Muscle layer of colon (tissue), 2 donors: ENCODE data around the gene ZNF574.

Experiments
- H3K27ac ChIP-seq: one replicate; pipeline ENCODE4 v1.7.0; 2013; ENCODE audit warnings: low read depth, mild to moderate bottlenecking, low read length, moderate library complexity
- H3K27me3 ChIP-seq, 2 donors: one replicate each; pipeline ENCODE4 v1.7.0; 2013; ENCODE audit warnings: low read length in 2 of 2, mild to moderate bottlenecking in 2 of 2; ENCODE audit not compliant: insufficient read depth in 2 of 2, control insufficient read depth in 1 of 2
- H3K36me3 ChIP-seq: one replicate; pipeline ENCODE4 v1.7.0; 2013; ENCODE audit warnings: mild to moderate bottlenecking, low read length; ENCODE audit not compliant: insufficient read depth
- H3K4me1 ChIP-seq: one replicate; pipeline ENCODE4 v1.7.0; 2013; ENCODE audit warnings: mild to moderate bottlenecking, low read length; ENCODE audit not compliant: insufficient read depth
- H3K4me3 ChIP-seq, 2 donors: one replicate each; pipeline ENCODE4 v1.7.0; 2013; ENCODE audit warnings: low read length in 2 of 2, low read depth in 1 of 2, mild to moderate bottlenecking in 1 of 2, moderate library complexity in 1 of 2
- H3K9ac ChIP-seq: one replicate; pipeline ENCODE4 v1.7.0; 2013; ENCODE audit warnings: low read length
- H3K9me3 ChIP-seq: one replicate; pipeline ENCODE4 v1.7.0; 2013; ENCODE audit warnings: mild to moderate bottlenecking, low read length
- donor health status: abdominal sarcoma.
- donor health status: Adenocarcinoma of cecum.

ZNF574 gene

DNA sequence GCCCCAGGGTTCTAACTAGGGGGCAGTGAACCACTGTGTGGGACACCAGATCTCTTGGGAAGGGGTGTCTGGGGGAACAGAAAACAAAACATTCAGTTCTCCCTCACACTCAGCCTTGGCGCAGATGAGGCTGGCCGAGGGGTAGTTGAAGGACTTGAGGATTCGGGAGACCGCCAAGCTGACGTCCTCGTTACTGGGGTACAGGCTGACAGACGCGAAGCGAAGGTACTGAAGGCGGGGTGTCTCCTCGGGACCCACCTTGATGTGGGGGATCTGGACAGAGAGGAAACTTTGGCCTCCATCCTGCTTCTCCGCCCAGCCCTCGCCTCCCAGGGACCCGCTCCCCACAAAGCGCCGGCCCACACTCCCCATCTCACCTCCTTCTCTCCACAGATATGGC lies 13.6 kb upstream of the ZNF574 start:
- Histone ChIP-seq H3K27ac (no peak overlapping the region), H3K4me3 (no peak overlapping the region), H3K4me1 (peaks cover under 1% of the 10 kb centered on the region), H3K27me3 (no peaks in the 10 kb centered on the region), H3K9me3 (no peaks in the 10 kb centered on the region), H3K9ac (no peak overlapping the region), H3K36me3 (peaks cover 29% of the 10 kb centered on the region)

DNA sequence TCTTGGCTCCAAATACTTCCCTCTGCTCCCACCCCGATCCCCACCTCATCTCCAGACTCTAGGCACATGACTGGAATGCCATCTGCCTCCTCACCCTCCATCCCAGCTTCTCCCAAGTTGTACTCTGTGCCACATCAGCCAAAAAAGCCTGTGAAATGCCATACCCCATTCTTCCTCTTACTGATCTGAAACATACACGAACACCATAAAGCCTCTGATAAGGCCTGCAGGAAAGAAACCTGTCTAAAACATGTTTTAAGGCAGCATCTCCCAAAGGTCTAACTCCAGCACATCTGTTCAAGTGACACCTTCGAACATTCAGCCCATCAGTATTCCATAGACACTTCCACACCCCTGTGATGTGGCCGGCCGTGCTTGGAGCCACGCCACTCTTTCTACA lies 11.5 kb upstream of the ZNF574 start:
- H3K36me3 ChIP-seq, result peaks cover 26% of the 10 kb centered on the region
- H3K27me3 ChIP-seq, result no peaks in the 10 kb centered on the region
- peaks cover 12% of the 10 kb centered on the region for H3K4me1 ChIP-seq
- no peak overlapping the region for H3K9ac ChIP-seq
- no peak overlapping the region for H3K27ac ChIP-seq
- H3K4me3 ChIP-seq, result no peak overlapping the region
- H3K9me3 ChIP-seq, result no peaks in the 10 kb centered on the region

DNA sequence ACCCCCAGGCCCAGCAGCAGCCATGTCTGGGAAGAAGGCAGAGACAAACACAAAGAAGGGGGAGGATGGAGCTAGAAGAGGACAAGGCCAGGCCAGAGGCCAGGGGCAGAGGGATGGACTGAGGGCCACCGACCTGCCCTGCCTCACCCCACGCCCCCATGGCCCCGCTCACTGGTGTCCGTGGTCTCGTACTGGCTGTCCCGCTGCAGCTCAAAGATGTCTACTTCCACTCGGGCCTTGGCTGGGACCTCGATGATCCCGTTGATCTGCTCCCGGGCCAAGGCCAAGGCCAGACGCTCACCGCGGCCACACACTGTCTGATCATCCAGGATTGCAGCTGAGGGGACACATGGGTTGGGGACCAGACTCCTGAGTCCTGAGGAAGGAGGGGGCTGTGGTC lies 10.9 kb upstream of the ZNF574 start:
- Histone ChIP-seq H3K27ac (no peak overlapping the region), H3K9ac (no peak overlapping the region), H3K36me3 (peaks cover 20% of the 10 kb centered on the region), H3K4me1 (peaks cover 12% of the 10 kb centered on the region), H3K9me3 (no peaks in the 10 kb centered on the region), H3K4me3 (no peak overlapping the region), H3K27me3 (peaks cover 0 to 4% of the 10 kb centered on the region in 2 donors)

DNA sequence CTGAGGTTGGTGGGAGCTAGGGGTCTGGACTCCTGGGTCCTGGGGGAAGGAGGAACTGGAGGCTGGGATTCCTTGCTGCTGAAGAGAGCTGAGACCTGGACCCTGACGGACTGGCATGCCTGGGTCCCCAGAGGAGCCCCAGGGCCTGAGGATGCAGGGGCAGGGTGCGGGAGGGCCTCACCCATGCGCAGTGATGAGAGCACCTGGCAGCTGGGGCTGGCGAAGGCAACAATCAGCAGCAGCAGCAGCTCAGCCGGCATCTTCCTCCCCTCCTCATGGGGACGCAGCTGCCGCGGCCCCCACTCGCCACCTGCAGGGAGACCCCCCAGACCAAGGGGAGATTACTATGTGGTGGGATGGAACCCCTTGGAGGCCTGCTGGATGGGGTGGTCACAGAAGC lies 10.5 kb upstream of the ZNF574 start:
- Histone ChIP-seq H3K36me3 (peaks cover 20% of the 10 kb centered on the region), H3K9me3 (no peaks in the 10 kb centered on the region), H3K9ac (no peak overlapping the region), H3K4me1 (peaks cover 16% of the 10 kb centered on the region), H3K27me3 (peaks cover 0 to 4% of the 10 kb centered on the region in 2 donors), H3K4me3 (no peak overlapping the region), H3K27ac (no peak overlapping the region)

DNA sequence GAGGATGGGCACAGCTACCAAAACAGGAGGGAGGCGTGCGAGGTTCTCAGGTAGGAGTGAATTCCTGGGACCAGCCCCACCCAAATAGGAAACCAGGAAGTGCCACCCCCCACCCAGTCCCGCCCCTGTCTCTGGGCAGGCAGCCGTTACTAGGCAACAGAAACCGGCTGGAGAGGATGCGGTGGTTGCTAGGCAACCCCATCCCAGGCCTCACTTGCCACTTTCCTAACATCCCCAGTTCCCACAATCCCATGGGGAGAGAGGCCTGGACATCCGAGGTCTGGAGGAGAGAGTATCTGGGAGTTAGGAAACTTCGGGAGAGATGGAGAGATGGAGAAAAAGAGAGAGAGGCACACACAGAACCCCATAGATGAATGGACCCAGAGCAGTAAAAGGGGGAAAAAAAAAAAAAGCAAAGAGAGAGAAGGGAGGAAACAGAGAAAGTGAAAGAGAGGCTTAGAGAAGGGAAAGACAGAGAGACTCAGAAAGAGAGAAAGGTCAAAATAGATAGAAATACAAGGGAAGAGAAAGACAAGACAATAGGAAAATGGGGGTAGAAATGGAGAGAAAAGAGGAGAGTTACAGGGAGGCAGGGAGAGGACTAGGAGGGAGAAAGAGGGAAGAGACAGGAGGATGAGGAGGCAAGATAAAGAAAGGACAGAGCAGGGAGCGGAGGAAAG lies 9.8 kb upstream of the ZNF574 start:
- H3K4me3 ChIP-seq, result no peak overlapping the region
- no peak overlapping the region for H3K27ac ChIP-seq
- H3K9ac ChIP-seq, result no peak overlapping the region
- H3K27me3 ChIP-seq, result peaks cover 0 to 4% of the 10 kb centered on the region in 2 donors
- peaks cover 22% of the 10 kb centered on the region for H3K4me1 ChIP-seq
- peaks cover 20% of the 10 kb centered on the region for H3K36me3 ChIP-seq
- no peaks in the 10 kb centered on the region for H3K9me3 ChIP-seq

DNA sequence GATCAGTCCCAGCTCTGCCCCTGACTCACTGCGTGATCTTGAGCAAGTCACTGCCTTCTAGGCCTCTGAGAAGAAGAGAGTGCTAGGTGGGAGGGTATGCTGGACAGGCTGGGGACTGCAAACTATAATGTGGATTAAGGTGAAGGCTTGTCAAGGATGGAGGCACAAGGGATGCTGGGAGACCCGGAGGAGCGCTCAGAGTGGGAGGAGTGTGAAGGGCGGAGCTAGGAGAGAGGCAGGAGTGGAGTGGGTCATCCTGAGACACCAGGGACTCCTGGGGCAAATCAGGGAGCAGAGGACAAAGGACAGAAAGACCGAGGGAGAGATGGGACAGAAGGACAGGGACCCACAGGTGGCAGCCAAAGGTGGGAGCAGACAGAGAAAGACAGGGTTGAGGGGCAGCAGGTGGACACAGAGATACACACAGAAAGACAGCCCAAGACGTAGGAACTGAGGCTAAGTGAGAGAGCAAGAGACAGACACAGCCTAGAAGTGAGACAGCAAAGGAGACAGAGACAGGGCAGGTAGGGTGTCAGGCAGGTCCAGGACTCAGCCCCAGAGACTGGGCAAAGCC lies 8.6 kb upstream of the ZNF574 start:
- Histone ChIP-seq H3K36me3 (peaks cover 13% of the 10 kb centered on the region), H3K9me3 (no peaks in the 10 kb centered on the region), H3K27ac (no peak overlapping the region), H3K4me3 (no peak overlapping the region), H3K9ac (no peak overlapping the region), H3K4me1 (peaks cover 22% of the 10 kb centered on the region), H3K27me3 (peaks cover 0 to 4% of the 10 kb centered on the region in 2 donors)

DNA sequence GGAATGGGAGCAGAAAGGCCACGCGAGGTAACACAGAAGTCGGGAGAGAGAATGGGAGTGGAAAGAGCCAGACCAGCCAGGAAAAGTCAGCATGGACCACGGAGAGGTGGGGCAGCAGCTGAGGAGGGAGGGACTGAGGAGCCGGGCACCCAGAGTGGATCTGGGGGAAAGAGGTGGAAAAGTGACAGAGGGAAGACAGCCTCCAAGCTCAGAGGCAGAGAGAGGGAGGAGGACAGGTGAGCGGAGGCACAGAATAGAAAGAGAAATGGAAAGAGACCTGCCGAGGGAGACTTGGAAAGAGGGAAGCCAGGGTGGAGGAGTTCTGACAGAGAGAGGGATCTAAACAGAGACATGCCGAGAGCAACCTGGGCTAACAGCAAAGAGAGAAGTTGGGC lies 7.6 kb upstream of the ZNF574 start:
- peak overlapping the region; percentile 49 for H3K9ac ChIP-seq
- peaks cover 8% of the 10 kb centered on the region for H3K36me3 ChIP-seq
- peaks cover 22% of the 10 kb centered on the region for H3K4me1 ChIP-seq
- peak overlapping the region; percentile 79 for H3K27ac ChIP-seq
- H3K27me3 ChIP-seq, result peaks cover 0 to 4% of the 10 kb centered on the region in 2 donors
- no peaks in the 10 kb centered on the region for H3K9me3 ChIP-seq
- peak overlapping the region; percentile 61 to 66 for H3K4me3 ChIP-seq

DNA sequence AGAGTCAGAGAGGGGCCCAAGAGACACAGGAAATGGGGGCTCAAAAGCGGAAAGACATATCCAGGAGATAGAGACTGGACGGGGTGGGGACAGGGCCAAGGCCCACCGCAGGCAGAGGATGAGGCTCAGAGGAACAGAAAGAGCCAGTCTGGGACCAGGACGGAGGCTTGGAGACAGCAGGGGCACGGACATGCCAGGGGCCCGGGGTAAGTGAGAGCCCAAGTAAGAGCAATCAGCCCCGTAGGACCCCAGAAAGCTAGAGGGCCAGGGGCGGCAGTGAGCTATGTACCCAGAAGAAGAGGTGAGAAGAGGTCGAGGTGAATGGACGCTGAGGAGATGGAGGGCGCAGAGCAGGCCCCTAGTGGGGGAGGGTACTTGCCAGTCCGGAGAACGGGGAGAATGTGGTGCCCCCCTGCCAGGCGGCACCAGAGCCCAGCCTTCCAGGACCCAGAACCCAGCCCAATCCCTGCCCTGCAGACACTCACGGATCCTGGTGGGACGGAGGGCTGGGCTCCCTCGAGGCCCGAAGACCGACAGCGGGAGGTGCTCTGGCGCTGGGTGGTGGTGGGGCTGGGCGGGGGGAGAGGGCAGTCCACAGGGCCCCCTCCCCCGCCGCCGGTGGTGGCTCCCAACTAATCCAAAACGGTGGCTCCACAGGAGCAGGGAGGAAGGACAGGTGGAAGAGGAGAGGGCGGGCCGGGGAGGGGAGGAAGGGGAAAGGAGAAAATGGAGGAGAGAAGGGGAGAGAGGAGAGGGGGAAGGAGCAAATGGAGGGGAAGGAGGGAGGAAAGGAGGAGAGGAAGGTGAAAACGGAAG lies 7.0 kb upstream of the ZNF574 start:
- no peaks in the 10 kb centered on the region for H3K9me3 ChIP-seq
- peaks cover 22% of the 10 kb centered on the region for H3K4me1 ChIP-seq
- H3K27me3 ChIP-seq, result peaks cover 0 to 4% of the 10 kb centered on the region in 2 donors
- peak overlapping the region; percentile 61 to 66 for H3K4me3 ChIP-seq
- peak overlapping the region; percentile 49 for H3K9ac ChIP-seq
- H3K27ac ChIP-seq, result peak overlapping the region; percentile 79
- peaks cover 5% of the 10 kb centered on the region for H3K36me3 ChIP-seq

DNA sequence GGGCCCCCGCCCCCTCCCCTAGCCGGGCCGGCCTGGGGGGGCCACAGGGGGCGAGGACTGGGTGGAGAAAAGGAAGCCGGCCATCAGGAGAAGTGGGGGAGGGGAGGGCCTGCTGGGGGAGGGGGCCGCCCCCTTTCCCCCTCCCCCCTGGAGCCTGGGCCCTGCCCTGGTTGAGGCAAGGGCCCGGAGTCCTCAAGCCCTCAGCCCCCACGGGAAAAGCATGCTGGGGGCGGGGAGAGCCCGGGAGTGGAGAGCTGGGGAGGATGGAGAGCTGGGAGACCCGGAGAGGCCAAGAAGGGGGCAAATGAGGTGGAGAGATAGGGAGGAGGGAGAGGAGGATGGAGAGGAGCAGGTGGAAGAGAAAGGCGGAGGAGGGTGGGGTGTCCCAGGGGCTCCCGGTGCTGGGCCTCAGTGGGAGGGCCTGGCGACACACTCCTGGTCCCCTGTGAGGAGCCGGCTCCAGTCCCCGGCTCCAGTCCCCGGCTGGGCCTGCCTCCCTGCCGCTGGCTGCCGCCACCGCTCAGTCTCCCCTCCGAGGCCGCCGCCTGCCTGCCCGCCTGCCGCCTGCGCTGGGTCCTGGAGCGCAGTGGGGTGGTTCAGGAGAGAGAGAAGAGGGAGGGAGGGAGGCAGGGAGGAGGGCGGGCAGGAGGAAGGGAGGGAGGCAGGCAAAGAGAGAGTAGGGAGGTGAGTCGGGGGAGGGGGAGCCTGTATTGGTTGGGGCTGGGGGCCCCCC lies 6.2 kb upstream of the ZNF574 start, which contains the start of gene GRIK5:
GRIK5 (minus strand) TSS at position 588 of the 733 bp plus-strand sequence. CDS start 4,436 bp downstream, outside the sequence.
- peak within 1 kb of the TSS; percentile 79 for H3K27ac ChIP-seq

DNA sequence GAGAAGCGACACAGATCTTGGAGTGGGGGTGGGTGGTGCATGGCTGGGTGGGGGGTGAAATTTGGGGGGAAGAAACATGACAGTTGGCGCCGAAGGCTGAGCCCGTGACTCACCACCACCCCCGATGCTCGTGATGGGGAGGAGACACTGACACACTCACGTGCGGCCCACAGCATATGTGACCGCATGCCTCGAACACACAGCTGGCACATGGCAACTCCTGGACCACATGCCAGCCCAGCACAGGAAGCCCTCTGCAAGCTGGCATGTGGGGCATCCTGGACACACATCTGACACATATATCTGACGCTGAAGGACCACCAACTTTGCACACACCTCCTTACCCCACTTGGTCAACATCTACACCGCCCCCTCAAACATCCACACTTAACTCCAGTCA lies 4.7 kb upstream of the ZNF574 start:
- Histone ChIP-seq H3K36me3 (no peaks in the 10 kb centered on the region), H3K4me1 (peaks cover 22% of the 10 kb centered on the region), H3K4me3 (no peak overlapping the region), H3K9me3 (no peaks in the 10 kb centered on the region), H3K9ac (no peak overlapping the region), H3K27me3 (peaks cover 0 to 4% of the 10 kb centered on the region in 2 donors), H3K27ac (no peak overlapping the region)

More for the DNA sequence above, 6.2 kb upstream of the ZNF574 start, which contains the start of gene GRIK5:
- H3K9me3 ChIP-seq, result no peaks in the 10 kb centered on the region
- H3K9ac ChIP-seq, result peak within 1 kb of the TSS; percentile 49
- peaks cover 22% of the 10 kb centered on the region for H3K4me1 ChIP-seq
- H3K36me3 ChIP-seq, result peaks cover 5% of the 10 kb centered on the region
- peak within 1 kb of the TSS; percentile 61 to 66 for H3K4me3 ChIP-seq
- peaks cover 0 to 4% of the 10 kb centered on the region in 2 donors for H3K27me3 ChIP-seq
